MM.1S (cell line): ENCODE results near the gene CCL17.

Experiments
- DNase-seq: peaks from one replicate; pipeline ENCODE4 v3.0.0-alpha.2; 2015
- H2AFZ ChIP-seq: fragments of 300-600 bp; sonication (generic); 2 replicates; pipeline ENCODE4 v1.6.0; 2016; ENCODE audit warnings: antibody characterized with exemption, low read length
- H3F3A ChIP-seq: fragments of 300-600 bp; sonication (generic); 2 replicates; pipeline ENCODE4 v1.6.1; 2016; ENCODE audit warnings: mild to moderate bottlenecking, antibody characterized with exemption, low read length, moderate library complexity, mixed read lengths; ENCODE audit not compliant: insufficient read depth
- H3K27ac ChIP-seq: fragments of 300-600 bp; sonication (generic); 2 replicates; pipeline ENCODE4 v1.5.1; 2016; ENCODE audit warnings: mild to moderate bottlenecking, low read length
- H3K27me3 ChIP-seq: fragments of 300-600 bp; sonication (generic); replicated peaks from 2 replicates; pipeline ENCODE4 v1.6.0; 2016; ENCODE audit warnings: low read length; ENCODE audit not compliant: insufficient read depth
- H3K36me3 ChIP-seq: fragments of 300-600 bp; sonication (generic); replicated peaks from 2 replicates; pipeline ENCODE4 v1.6.1; 2016; ENCODE audit warnings: mild to moderate bottlenecking, low read length, mixed read lengths; ENCODE audit not compliant: insufficient read depth
- H3K4me1 ChIP-seq: fragments of 300-600 bp; sonication (generic); 2 replicates; pipeline ENCODE4 v1.6.1; 2016; ENCODE audit warnings: low read length, mixed read lengths
- H3K4me2 ChIP-seq: fragments of 300-600 bp; sonication (generic); 2 replicates; pipeline ENCODE4 v1.6.0; 2016; ENCODE audit warnings: low read depth, low read length
- H3K4me3 ChIP-seq: fragments of 300-600 bp; sonication (generic); 2 replicates; pipeline ENCODE4 v1.5.1; 2016; ENCODE audit warnings: low read length, mixed read lengths
- H3K79me2 ChIP-seq: fragments of 300-600 bp; sonication (generic); 2 replicates; pipeline ENCODE4 v1.6.1; 2016; ENCODE audit warnings: mixed run types, low read length, mixed read lengths
- H3K9ac ChIP-seq: fragments of 300-600 bp; sonication (generic); 2 replicates; pipeline ENCODE4 v1.6.1; 2016; ENCODE audit warnings: low read length, mixed read lengths
- H3K9me2 ChIP-seq: fragments of 300-600 bp; sonication (generic); replicated peaks from 2 replicates; pipeline ENCODE4 v1.6.1; 2016; ENCODE audit warnings: mild to moderate bottlenecking, low read length, mixed read lengths; ENCODE audit not compliant: insufficient read depth
- H3K9me3 ChIP-seq: fragments of 300-600 bp; sonication (generic); replicated peaks from 2 replicates; pipeline ENCODE4 v1.6.1; 2016; ENCODE audit warnings: mild to moderate bottlenecking, low read length, mixed read lengths; ENCODE audit not compliant: insufficient read depth
- H4K20me1 ChIP-seq: fragments of 300-600 bp; sonication (generic); 2 replicates; pipeline ENCODE4 v1.6.1; 2016; ENCODE audit warnings: mild to moderate bottlenecking, low read length, moderate library complexity, mixed read lengths; ENCODE audit not compliant: insufficient read depth
- CTCF ChIP-seq: fragments of 300-600 bp; sonication (generic); IDR thresholded peaks from 2 replicates; pipeline ENCODE4 v1.5.1; 2016; ENCODE audit warnings: antibody characterized with exemption, low read length, mixed read lengths
- EZH2 ChIP-seq: fragments of 300-600 bp; sonication (generic); optimal IDR thresholded peaks from 2 replicates; pipeline ENCODE3; 2017; ENCODE audit warnings: low read depth, mild to moderate bottlenecking, antibody characterized with exemption, low read length, mixed read lengths
- EZH2phosphoT487 ChIP-seq: fragments of 300-600 bp; sonication (generic); IDR thresholded peaks from 2 replicates; pipeline ENCODE4 v1.6.1; 2018; ENCODE audit warnings: antibody characterized with exemption, low read length

Gene CCL17

GRCh38 chr16:57406881-57407280 lies 2.3 kb downstream of the CCL17 start:
- no peaks in the 10 kb centered on the region for H3K4me1 ChIP-seq
- DNase-seq, result no peak
- H3K79me2 ChIP-seq, result no peaks in the 10 kb centered on the region

GRCh38 chr16:57407521-57408353 lies 3.2 kb downstream of the CCL17 start:
- Histone ChIP-seq H3K4me2 (no peak overlapping the region), H3K9ac (no peak overlapping the region)

More at GRCh38 chr16:57406881-57407280, 2.3 kb downstream of the CCL17 start:
- H3K27ac ChIP-seq, result no peak overlapping the region
- H3K4me2 ChIP-seq, result no peak overlapping the region
- no peak overlapping the region for H3K4me3 ChIP-seq
- no peaks in the 10 kb centered on the region for H3K9me3 ChIP-seq
- H3K9me2 ChIP-seq, result no peaks in the 10 kb centered on the region
- no peak overlapping the region for H3K9ac ChIP-seq
- no peaks in the 10 kb centered on the region for H3F3A ChIP-seq
- H2AFZ ChIP-seq, result no peak overlapping the region
- TF ChIP-seq CTCF (no peak), EZH2phosphoT487 (no peak), EZH2 (no peak)
- peaks cover 16% of the 10 kb centered on the region; the same call in 1 of the 2 replicates for H3K27me3 ChIP-seq
- no peaks in the 10 kb centered on the region for H3K36me3 ChIP-seq
- H4K20me1 ChIP-seq, result no peaks in the 10 kb centered on the region

GRCh38 chr16:57409065-57409464 lies 4.5 kb downstream of the CCL17 start:
- Histone ChIP-seq H3K27me3 (peaks cover 34% of the 10 kb centered on the region; the same call in 1 of the 2 replicates), H4K20me1 (no peaks in the 10 kb centered on the region), H3K36me3 (no peaks in the 10 kb centered on the region), H3K4me3 (no peak overlapping the region), H3K79me2 (no peaks in the 10 kb centered on the region), H3K4me2 (no peak overlapping the region), H2AFZ (no peak overlapping the region), H3F3A (no peaks in the 10 kb centered on the region), H3K9me2 (no peaks in the 10 kb centered on the region), H3K4me1 (no peaks in the 10 kb centered on the region), H3K9me3 (no peaks in the 10 kb centered on the region), H3K27ac (no peak overlapping the region), H3K9ac (no peak overlapping the region)
- DNase-seq, result no peak
- TF ChIP-seq EZH2phosphoT487, result no peak

More at GRCh38 chr16:57407521-57408353, 3.2 kb downstream of the CCL17 start:
- H3K4me1 ChIP-seq, result no peaks in the 10 kb centered on the region
- H3K9me3 ChIP-seq, result no peaks in the 10 kb centered on the region
- no peak overlapping the region for H3K4me3 ChIP-seq
- H3K9me2 ChIP-seq, result no peaks in the 10 kb centered on the region
- no peaks in the 10 kb centered on the region for H3K36me3 ChIP-seq
- no peak overlapping the region for H2AFZ ChIP-seq
- H3K79me2 ChIP-seq, result no peaks in the 10 kb centered on the region
- H3K27ac ChIP-seq, result no peak overlapping the region
- H3K27me3 ChIP-seq, result peaks cover 23% of the 10 kb centered on the region; the same call in 1 of the 2 replicates
- no peaks in the 10 kb centered on the region for H4K20me1 ChIP-seq
- no peaks in the 10 kb centered on the region for H3F3A ChIP-seq
- TF ChIP-seq CTCF, result no peak
- TF ChIP-seq EZH2phosphoT487, result no peak
- no peak for TF ChIP-seq EZH2
- DNase-seq, result no peak
